CD14-positive monocyte (primary cell): Measurements from ENCODE around the gene DLGAP3. TPM values are rescaled to one million over a fixed set of nuclear protein-coding genes. Genes with fewer than 3 reads are reported as not detected.

ENCODE experiments used
- DNase-seq, 3 donors: peaks; one replicate each; pipeline ENCODE4 v3.0.0-alpha.2; 2011 to 2022
- H2AFZ ChIP-seq: 2 replicates; pipeline ENCODE4 v1.6.0; 2012; ENCODE audit warnings: mild to moderate bottlenecking, low read depth, low read length, inconsistent platforms; ENCODE audit not compliant: insufficient read depth, poor library complexity, severe bottlenecking
- H3K27ac ChIP-seq, 2 donors: 1 replicate in 1 of 2; 2 replicates in 1 of 2; pipeline ENCODE4 v1.5.1; 2012 to 2013; ENCODE audit warnings: low read length in 2 of 2, control low read depth in 1 of 2, inconsistent platforms in 1 of 2, low read depth in 1 of 2, mild to moderate bottlenecking in 1 of 2
- H3K27me3 ChIP-seq, 2 donors: one replicate each; pipeline versions ENCODE4 v1.6.0 to v1.6.1; 2011 to 2013; ENCODE audit warnings: low read length in 2 of 2; ENCODE audit not compliant: control insufficient read depth in 2 of 2, insufficient read depth in 2 of 2
- H3K36me3 ChIP-seq, 2 donors: replicated peaks in 1 of 2; 1 replicate in 1 of 2; 2 replicates in 1 of 2; pipeline versions ENCODE4 v1.5.1 to v1.6.1; 2012 to 2013; ENCODE audit warnings: low read length in 2 of 2, control low read depth in 1 of 2, inconsistent platforms in 1 of 2, mild to moderate bottlenecking in 1 of 2; ENCODE audit not compliant: insufficient read depth in 2 of 2, control insufficient read depth in 1 of 2
- H3K4me1 ChIP-seq, 2 donors: 1 replicate in 1 of 2; 2 replicates in 1 of 2; pipeline versions ENCODE4 v1.5.1 to v1.6.1; 2012 to 2013; ENCODE audit warnings: low read length in 2 of 2, control low read depth in 1 of 2, inconsistent platforms in 1 of 2, mild to moderate bottlenecking in 1 of 2, moderate library complexity in 1 of 2; ENCODE audit not compliant: insufficient read depth in 2 of 2, control insufficient read depth in 1 of 2
- H3K4me2 ChIP-seq: replicated peaks from 2 replicates; pipeline ENCODE3; 2012; ENCODE audit warnings: low read length, moderate library complexity, mild to moderate bottlenecking; ENCODE audit not compliant: poor library complexity, severe bottlenecking; ENCODE audit errors: extremely low read depth
- H3K4me3 ChIP-seq, 3 experiments: fragments of 200-600 bp in 1 of 3; sonication (generic) in 1 of 3; replicated peaks in 1 of 3; 1 replicate in 2 of 3; 2 replicates in 1 of 3; pipeline ENCODE4 v1.5.1; 2011 to 2013; ENCODE audit warnings: low read length in 3 of 3, mild to moderate bottlenecking in 3 of 3, control low read depth in 2 of 3, low read depth in 2 of 3, inconsistent platforms in 1 of 3, moderate library complexity in 1 of 3
- H3K79me2 ChIP-seq: 2 replicates; pipeline ENCODE4 v1.6.0; 2012; ENCODE audit warnings: mild to moderate bottlenecking, control low read depth, inconsistent platforms, low read length, moderate library complexity; ENCODE audit not compliant: insufficient read depth
- H3K9ac ChIP-seq: 2 replicates; pipeline ENCODE4 v1.6.0; 2017; ENCODE audit warnings: low read length, mild to moderate bottlenecking; ENCODE audit not compliant: insufficient read depth, poor library complexity, severe bottlenecking
- H3K9me3 ChIP-seq, 2 donors: replicated peaks in 1 of 2; 1 replicate in 1 of 2; 2 replicates in 1 of 2; pipeline versions ENCODE4 v1.5.1 to v1.6.1; 2012 to 2013; ENCODE audit warnings: low read length in 2 of 2, control low read depth in 1 of 2; ENCODE audit not compliant: control insufficient read depth in 1 of 2, insufficient read depth in 1 of 2
- H4K20me1 ChIP-seq: 2 replicates; pipeline ENCODE4 v1.6.0; 2012; ENCODE audit warnings: mild to moderate bottlenecking, low read length, control low read depth, moderate library complexity; ENCODE audit not compliant: insufficient read depth
- H3K27ac Mint-ChIP-seq, 7 donors: one replicate each; pipeline ENCODE4 v1.8.0; 2020; ENCODE audit warnings: mild to moderate bottlenecking in 7 of 7, mixed read lengths in 7 of 7, moderate library complexity in 6 of 7, inconsistent platforms in 2 of 7
- H3K27me3 Mint-ChIP-seq, 3 donors: one replicate each; pipeline ENCODE4 v1.8.0; 2021 to 2022; ENCODE audit warnings: low read depth in 3 of 3, mild to moderate bottlenecking in 3 of 3, mixed read lengths in 3 of 3, moderate library complexity in 3 of 3, inconsistent platforms in 1 of 3
- H3K36me3 Mint-ChIP-seq, 2 donors: one replicate each; pipeline ENCODE4 v1.8.0; 2020; ENCODE audit warnings: mixed read lengths in 2 of 2, inconsistent platforms in 1 of 2, mild to moderate bottlenecking in 1 of 2
- H3K4me1 Mint-ChIP-seq: one replicate; pipeline ENCODE4 v1.8.0; 2020; ENCODE audit warnings: mild to moderate bottlenecking, mixed read lengths
- H3K4me3 Mint-ChIP-seq, 2 donors: one replicate each; pipeline ENCODE4 v1.8.0; 2020; ENCODE audit warnings: mild to moderate bottlenecking in 2 of 2, mixed read lengths in 2 of 2, moderate library complexity in 1 of 2
- H3K9me3 Mint-ChIP-seq, 7 donors: one replicate each; pipeline ENCODE4 v1.8.0; 2020 to 2022; ENCODE audit warnings: mixed read lengths in 7 of 7, mild to moderate bottlenecking in 6 of 7, moderate library complexity in 6 of 7, inconsistent platforms in 2 of 7
- WGBS: methylation state at CpG from one replicate; pipeline ENCODE4 v1.1.5; 2013; ENCODE audit warnings: missing lambda C conversion rate; ENCODE audit not compliant: insufficient coverage; 5-methylcytosine and 5-hydroxymethylcytosine counted together
- intact Hi-C, 2 donors: fragments of 100-400 bp; cut with micrococcal nuclease; formaldehyde crosslinking; loops; one replicate each; pipeline versions ENCODE4 v1.15.0 to v1.15.1; 2023
- polyA plus RNA-seq, 3 donors: library from polyadenylated mRNA; depleted of rRNA in 1 of 3; unstranded in 2 of 3; stranded (reverse) in 1 of 3; fragments of 300-500 nt in 2 of 3; fragments of >200 nt in 1 of 3; fragmentation: Illumina TruSeq in 2 of 3; gene quantifications; 1 replicate in 2 of 3; 2 replicates in 1 of 3; pipeline ENCODE4 v1.2.3, GENCODE V29; 2012 to 2021
- TF ChIP-seq, protein P1 (sequence below): fragments of 200-600 bp; IDR thresholded peaks from one replicate; pipeline ENCODE4 v1.8.0; 2022; ENCODE audit warnings: antibody characterized with exemption, mild to moderate bottlenecking

The DLGAP3 gene
- polyA plus RNA-seq, 3 donors: 0.10 to 0.56 (median 0.16) TPM

- no peaks in the 10 kb centered on the region for H3K9me3 Mint-ChIP-seq
- peaks cover 21% of the 10 kb centered on the region for H3K4me1 Mint-ChIP-seq
Observed at GRCh38 chr1:34915521-34915920, 13.9 kb downstream of the DLGAP3 start.

DNA sequence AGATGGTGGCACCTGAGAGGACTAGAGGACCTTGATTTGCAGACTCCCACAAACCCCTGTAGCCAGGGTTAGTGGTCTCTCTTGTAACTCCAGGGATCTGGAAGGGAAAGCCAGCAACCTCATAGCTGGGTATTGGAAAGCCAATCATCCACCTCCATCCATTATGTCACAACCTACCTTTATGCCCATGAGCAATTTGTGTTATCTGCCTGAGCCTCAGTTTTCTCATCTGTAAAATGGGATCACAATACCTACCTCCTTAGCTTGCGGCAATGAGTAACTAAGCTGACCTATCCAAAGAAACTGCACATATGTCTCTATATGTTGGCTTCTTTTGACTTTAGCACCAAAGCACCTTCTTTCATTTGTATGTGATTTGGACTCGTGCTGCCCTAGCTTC is 14.5 kb downstream of the DLGAP3 start:
- no peaks in the 10 kb centered on the region for H4K20me1 ChIP-seq
- H3K9me3 ChIP-seq: no peaks in the 10 kb centered on the region
- no peak overlapping the region for H3K27ac ChIP-seq
- Mint-ChIP-seq H3K27ac (no peak overlapping the region), H3K9me3 (no peaks in the 10 kb centered on the region), H3K4me1 (peaks cover 15% of the 10 kb centered on the region), H3K4me3 (no peak overlapping the region), H3K36me3 (no peaks in the 10 kb centered on the region), H3K27me3 (peaks cover 8 to 9% (median 9%) of the 10 kb centered on the region in 3 donors)
- TF ChIP-seq, protein P1, sequence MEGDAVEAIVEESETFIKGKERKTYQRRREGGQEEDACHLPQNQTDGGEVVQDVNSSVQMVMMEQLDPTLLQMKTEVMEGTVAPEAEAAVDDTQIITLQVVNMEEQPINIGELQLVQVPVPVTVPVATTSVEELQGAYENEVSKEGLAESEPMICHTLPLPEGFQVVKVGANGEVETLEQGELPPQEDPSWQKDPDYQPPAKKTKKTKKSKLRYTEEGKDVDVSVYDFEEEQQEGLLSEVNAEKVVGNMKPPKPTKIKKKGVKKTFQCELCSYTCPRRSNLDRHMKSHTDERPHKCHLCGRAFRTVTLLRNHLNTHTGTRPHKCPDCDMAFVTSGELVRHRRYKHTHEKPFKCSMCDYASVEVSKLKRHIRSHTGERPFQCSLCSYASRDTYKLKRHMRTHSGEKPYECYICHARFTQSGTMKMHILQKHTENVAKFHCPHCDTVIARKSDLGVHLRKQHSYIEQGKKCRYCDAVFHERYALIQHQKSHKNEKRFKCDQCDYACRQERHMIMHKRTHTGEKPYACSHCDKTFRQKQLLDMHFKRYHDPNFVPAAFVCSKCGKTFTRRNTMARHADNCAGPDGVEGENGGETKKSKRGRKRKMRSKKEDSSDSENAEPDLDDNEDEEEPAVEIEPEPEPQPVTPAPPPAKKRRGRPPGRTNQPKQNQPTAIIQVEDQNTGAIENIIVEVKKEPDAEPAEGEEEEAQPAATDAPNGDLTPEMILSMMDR: no peak
- H3K79me2 ChIP-seq: no peaks in the 10 kb centered on the region
- no peak overlapping the region for H3K4me2 ChIP-seq
- no peak overlapping the region for H2AFZ ChIP-seq
- no peaks in the 10 kb centered on the region for H3K27me3 ChIP-seq
- H3K4me1 ChIP-seq: peaks cover 15 to 16% of the 10 kb centered on the region in 2 donors
- WGBS: 83% methylated on average over 1 of the region's 2 CpGs
- intact Hi-C loops: no loop called here
- H3K9ac ChIP-seq: no peak overlapping the region
- no peak overlapping the region for H3K4me3 ChIP-seq
- H3K36me3 ChIP-seq: no peaks in the 10 kb centered on the region
- no peak for DNase-seq

More at GRCh38 chr1:34915521-34915920, 13.9 kb downstream of the DLGAP3 start:
- H3K36me3 Mint-ChIP-seq: no peaks in the 10 kb centered on the region
- WGBS: 25% methylated on average over 4 of the region's 5 CpGs
- Histone ChIP-seq H3K9me3 (no peaks in the 10 kb centered on the region), H3K27me3 (no peaks in the 10 kb centered on the region), H3K4me1 (peaks cover 19 to 20% of the 10 kb centered on the region in 2 donors), H2AFZ (no peak overlapping the region), H3K79me2 (no peaks in the 10 kb centered on the region), H3K27ac (no peak overlapping the region), H3K4me3 (no peak overlapping the region), H3K4me2 (no peak overlapping the region), H3K9ac (no peak overlapping the region), H3K36me3 (no peaks in the 10 kb centered on the region), H4K20me1 (no peaks in the 10 kb centered on the region)
- H3K27ac Mint-ChIP-seq: no peak overlapping the region
- H3K27me3 Mint-ChIP-seq: peaks cover 8 to 9% (median 8%) of the 10 kb centered on the region in 3 donors
- H3K4me3 Mint-ChIP-seq: no peak overlapping the region
- intact Hi-C loops: no loop called here
- TF ChIP-seq, protein P1: no peak
- DNase-seq: no peak
